Panc1 (cell line): ENCODE data around the gene UBE2R2.

Source experiments
- CTCF ChIP-seq: fragments of 450-650 bp; IDR thresholded peaks from 2 replicates; pipeline ENCODE4 v1.5.1; 2017; ENCODE audit warnings: mild to moderate bottlenecking
- REST ChIP-seq, 2 experiments: IDR thresholded peaks; 2 replicates each; pipeline ENCODE4 v1.6.1; 2011 to 2012; ENCODE audit warnings: low read depth in 2 of 2, control low read depth in 1 of 2, low read length in 1 of 2, mild to moderate bottlenecking in 1 of 2, moderate library complexity in 1 of 2; ENCODE audit not compliant: insufficient read depth in 1 of 2

- TF ChIP-seq REST (IDR thresholded peaks at IDR 0.05; ENCODE audit: insufficient read depth in 1 of 2, low read depth in 2 of 2, low read length in 1 of 2) (no peak), CTCF (no peak)
Observed at GRCh38 chr9:33952066-33952465, 135.1 kb downstream of the UBE2R2 start.
